ENCODE measurements around the gene NHS.

Gene NHS

DNA sequence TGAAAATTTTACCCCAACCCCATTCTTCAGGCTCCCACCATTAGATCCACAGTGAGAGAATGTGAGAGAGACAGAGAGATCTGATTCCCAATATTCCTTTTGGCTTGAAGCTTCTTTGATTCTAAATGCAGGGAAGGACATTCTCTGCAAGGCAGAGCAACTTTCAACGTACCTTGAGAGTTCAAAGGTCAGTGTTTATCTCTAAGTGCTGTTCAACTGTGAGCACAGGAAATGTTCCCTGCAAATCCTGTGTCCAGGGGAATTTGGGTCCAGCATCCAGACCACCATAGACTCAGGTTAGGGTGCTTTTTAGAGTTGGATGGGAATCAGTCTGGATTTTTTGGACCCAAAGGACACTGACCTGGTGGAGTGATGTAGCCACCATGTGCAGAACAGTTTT lies 97.4 kb downstream of the NHS start:
- no peak overlapping the region for H2BK5ac ChIP-seq (ENCODE audit: low read length)
- no peak overlapping the region for H3K18ac ChIP-seq (ENCODE audit: low read length)
- no peaks in the 10 kb centered on the region for H3K36me3 ChIP-seq (ENCODE audit: control insufficient read depth, insufficient read depth, low read length)
- no peaks in the 10 kb centered on the region for H3K79me1 ChIP-seq (ENCODE audit: low read length)
- H3K9ac ChIP-seq (ENCODE audit: low read length): no peak overlapping the region
- WGBS (ENCODE audit: extremely low coverage, insufficient coverage, low lambda C conversion rate): no CpG with 5 or more reads among the region's 1 CpG
- H3K4me3 ChIP-seq (ENCODE audit: low read length): no peak overlapping the region
- H3K56ac ChIP-seq (ENCODE audit: low read length): no peak overlapping the region
- no peak overlapping the region for H4K5ac ChIP-seq (ENCODE audit: low read length)
- H3K4me1 ChIP-seq (ENCODE audit: control insufficient read depth, low read depth, low read length): no peaks in the 10 kb centered on the region
- H3K79me2 ChIP-seq (ENCODE audit: control insufficient read depth, insufficient read depth, low read length): no peaks in the 10 kb centered on the region
- DNase-seq: no peak
- H2BK15ac ChIP-seq (replicated peaks; ENCODE audit: low read depth): no peak overlapping the region
- H2BK120ac ChIP-seq (ENCODE audit: low read depth, low read length): no peak overlapping the region
- no peak overlapping the region for H3K4ac ChIP-seq (ENCODE audit: low read depth, low read length)
- no peak overlapping the region for H3K27ac ChIP-seq (ENCODE audit: low read depth, low read length)
- no peak overlapping the region for H2AK5ac ChIP-seq (ENCODE audit: low read length)
- H4K8ac ChIP-seq (ENCODE audit: low read depth, low read length): no peak overlapping the region
- no peak overlapping the region for H3K4me2 ChIP-seq (ENCODE audit: low read length)
- no peaks in the 10 kb centered on the region for H3K27me3 ChIP-seq (ENCODE audit: insufficient read depth, low read length, poor library complexity)
- H3K23ac ChIP-seq (ENCODE audit: low read length): no peak overlapping the region

DNA sequence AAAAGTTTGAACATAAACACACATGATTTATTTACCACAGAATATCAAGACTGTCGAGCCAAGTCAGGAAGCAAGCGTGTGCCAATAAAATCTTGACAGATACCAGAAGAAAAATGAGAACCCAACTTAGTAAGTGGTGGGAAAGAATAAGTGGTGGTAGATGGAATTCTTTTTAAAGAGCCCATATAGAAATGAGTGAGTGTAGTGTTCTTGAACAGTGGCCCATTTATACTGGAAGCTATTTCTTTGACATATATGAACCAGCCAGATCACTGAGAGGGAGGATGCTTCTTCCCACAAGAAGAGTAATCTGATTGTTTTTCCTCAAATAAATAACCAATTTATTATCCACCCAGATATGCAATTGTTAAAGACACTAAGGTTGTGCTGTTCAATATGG lies 98.0 kb downstream of the NHS start:
- WGBS (ENCODE audit: extremely low coverage, insufficient coverage, low lambda C conversion rate): no CpG with 5 or more reads among the region's 2 CpGs
- H3K23ac ChIP-seq (ENCODE audit: low read length): no peak overlapping the region
- no peak overlapping the region for H2BK15ac ChIP-seq (replicated peaks; ENCODE audit: low read depth)
- no peak overlapping the region for H3K9ac ChIP-seq (ENCODE audit: low read length)
- H3K4me3 ChIP-seq (ENCODE audit: low read length): no peak overlapping the region
- no peak overlapping the region for H3K18ac ChIP-seq (ENCODE audit: low read length)
- H2BK120ac ChIP-seq (ENCODE audit: low read depth, low read length): no peak overlapping the region
- no peaks in the 10 kb centered on the region for H3K79me2 ChIP-seq (ENCODE audit: control insufficient read depth, insufficient read depth, low read length)
- H2BK5ac ChIP-seq (ENCODE audit: low read length): no peak overlapping the region
- H3K4me1 ChIP-seq (ENCODE audit: control insufficient read depth, low read depth, low read length): no peaks in the 10 kb centered on the region
- H3K79me1 ChIP-seq (ENCODE audit: low read length): no peaks in the 10 kb centered on the region
- H4K5ac ChIP-seq (ENCODE audit: low read length): no peak overlapping the region
- DNase-seq: no peak
- H3K56ac ChIP-seq (ENCODE audit: low read length): no peak overlapping the region
- no peak overlapping the region for H3K27ac ChIP-seq (ENCODE audit: low read depth, low read length)
- no peak overlapping the region for H3K4ac ChIP-seq (ENCODE audit: low read depth, low read length)
- no peaks in the 10 kb centered on the region for H3K27me3 ChIP-seq (ENCODE audit: insufficient read depth, low read length, poor library complexity)
- H4K8ac ChIP-seq (ENCODE audit: low read depth, low read length): no peak overlapping the region
- no peak overlapping the region for H2AK5ac ChIP-seq (ENCODE audit: low read length)
- no peak overlapping the region for H3K4me2 ChIP-seq (ENCODE audit: low read length)
- H3K36me3 ChIP-seq (ENCODE audit: control insufficient read depth, insufficient read depth, low read length): no peaks in the 10 kb centered on the region

DNA sequence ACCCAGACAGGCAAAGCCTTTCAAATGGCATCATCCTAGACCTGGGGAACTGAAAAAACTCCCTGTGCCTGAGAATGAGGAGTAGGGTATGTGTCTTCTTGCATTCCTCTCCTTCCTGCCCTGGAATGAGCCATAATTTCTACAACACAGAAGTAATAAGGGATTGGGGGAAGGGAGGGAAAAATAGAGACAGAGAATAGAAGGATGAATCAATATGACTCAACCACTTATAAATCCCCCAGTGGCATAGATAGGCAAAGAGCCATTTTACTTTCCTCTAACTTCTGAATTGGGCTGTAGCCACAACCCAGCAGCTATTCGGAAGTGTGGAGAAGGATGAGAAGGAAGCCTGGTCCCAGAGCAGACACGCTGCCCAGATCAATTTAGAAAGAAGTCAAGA lies 99.9 kb downstream of the NHS start:
- no peak overlapping the region for H4K8ac ChIP-seq (ENCODE audit: low read depth, low read length)
- no peak overlapping the region for H3K4me3 ChIP-seq (ENCODE audit: low read length)
- H4K5ac ChIP-seq (ENCODE audit: low read length): no peak overlapping the region
- H3K4ac ChIP-seq (ENCODE audit: low read depth, low read length): no peak overlapping the region
- no peak overlapping the region for H3K23ac ChIP-seq (ENCODE audit: low read length)
- H2BK5ac ChIP-seq (ENCODE audit: low read length): no peak overlapping the region
- DNase-seq: no peak
- H2BK120ac ChIP-seq (ENCODE audit: low read depth, low read length): no peak overlapping the region
- no CpG with 5 or more reads among the region's 2 CpGs for WGBS (ENCODE audit: extremely low coverage, insufficient coverage, low lambda C conversion rate)
- no peak overlapping the region for H3K27ac ChIP-seq (ENCODE audit: low read depth, low read length)
- no peaks in the 10 kb centered on the region for H3K79me2 ChIP-seq (ENCODE audit: control insufficient read depth, insufficient read depth, low read length)
- no peaks in the 10 kb centered on the region for H3K4me1 ChIP-seq (ENCODE audit: control insufficient read depth, low read depth, low read length)
- H3K9ac ChIP-seq (ENCODE audit: low read length): no peak overlapping the region
- H2BK15ac ChIP-seq (replicated peaks; ENCODE audit: low read depth): no peak overlapping the region
- no peak overlapping the region for H2AK5ac ChIP-seq (ENCODE audit: low read length)
- no peak overlapping the region for H3K4me2 ChIP-seq (ENCODE audit: low read length)
- H3K79me1 ChIP-seq (ENCODE audit: low read length): no peaks in the 10 kb centered on the region
- H3K18ac ChIP-seq (ENCODE audit: low read length): no peak overlapping the region
- no peak overlapping the region for H3K56ac ChIP-seq (ENCODE audit: low read length)
- H3K36me3 ChIP-seq (ENCODE audit: control insufficient read depth, insufficient read depth, low read length): no peaks in the 10 kb centered on the region
- H3K27me3 ChIP-seq (ENCODE audit: insufficient read depth, low read length, poor library complexity): no peaks in the 10 kb centered on the region

DNA sequence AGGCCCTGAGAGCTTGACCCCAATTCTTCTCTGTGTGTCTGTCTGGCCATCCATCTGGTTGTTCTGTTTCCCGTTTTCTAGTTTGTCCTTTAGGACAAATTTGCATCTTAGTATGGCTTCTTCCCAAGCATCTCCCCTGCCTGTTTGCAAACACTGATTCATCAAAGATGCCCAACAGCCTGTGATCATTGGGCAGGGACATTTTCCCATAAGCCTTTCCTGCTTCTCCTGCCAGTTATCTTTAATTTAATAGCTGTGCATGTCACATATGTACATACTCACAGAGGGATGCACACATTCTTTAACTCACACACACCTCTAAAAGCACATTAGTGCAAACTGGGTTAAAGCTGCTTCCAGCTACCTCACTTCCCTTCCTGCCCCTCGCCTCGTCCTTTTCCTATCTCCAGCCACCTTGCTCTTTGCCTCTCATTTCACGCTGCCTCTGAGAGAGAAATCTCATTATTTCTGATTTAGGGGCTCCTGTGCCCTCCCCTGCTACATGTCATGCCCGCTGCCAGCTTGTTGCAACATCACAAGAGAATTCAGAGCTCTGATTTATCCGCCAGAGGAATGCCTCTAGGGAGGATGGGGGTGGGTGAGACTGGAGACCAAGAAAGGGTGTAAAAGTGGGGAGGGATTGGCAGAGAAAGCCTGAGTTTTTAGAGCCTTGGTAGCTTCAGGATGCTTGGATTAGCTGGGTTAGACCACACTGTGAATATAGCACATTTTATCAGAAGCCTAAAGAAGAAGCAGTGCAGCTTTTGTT lies 100.6 kb downstream of the NHS start:
- Histone ChIP-seq H3K23ac (ENCODE audit: low read length) (no peak overlapping the region), H3K36me3 (ENCODE audit: control insufficient read depth, insufficient read depth, low read length) (no peaks in the 10 kb centered on the region), H2BK120ac (ENCODE audit: low read depth, low read length) (no peak overlapping the region), H4K5ac (ENCODE audit: low read length) (no peak overlapping the region), H2BK5ac (ENCODE audit: low read length) (no peak overlapping the region), H3K79me1 (ENCODE audit: low read length) (no peaks in the 10 kb centered on the region), H3K9ac (ENCODE audit: low read length) (no peak overlapping the region), H3K56ac (ENCODE audit: low read length) (no peak overlapping the region), H4K8ac (ENCODE audit: low read depth, low read length) (no peak overlapping the region), H3K27me3 (ENCODE audit: insufficient read depth, low read length, poor library complexity) (no peaks in the 10 kb centered on the region), H3K4me2 (ENCODE audit: low read length) (no peak overlapping the region), H3K18ac (ENCODE audit: low read length) (no peak overlapping the region), H3K4me1 (ENCODE audit: control insufficient read depth, low read depth, low read length) (no peaks in the 10 kb centered on the region), H3K27ac (ENCODE audit: low read depth, low read length) (no peak overlapping the region), H3K79me2 (ENCODE audit: control insufficient read depth, insufficient read depth, low read length) (no peaks in the 10 kb centered on the region), H3K4ac (ENCODE audit: low read depth, low read length) (no peak overlapping the region), H3K4me3 (ENCODE audit: low read length) (no peak overlapping the region), H2BK15ac (replicated peaks; ENCODE audit: low read depth) (no peak overlapping the region), H2AK5ac (ENCODE audit: low read length) (no peak overlapping the region)
- no CpG with 5 or more reads among the region's 6 CpGs for WGBS (ENCODE audit: extremely low coverage, insufficient coverage, low lambda C conversion rate)
- no peak for DNase-seq

DNA sequence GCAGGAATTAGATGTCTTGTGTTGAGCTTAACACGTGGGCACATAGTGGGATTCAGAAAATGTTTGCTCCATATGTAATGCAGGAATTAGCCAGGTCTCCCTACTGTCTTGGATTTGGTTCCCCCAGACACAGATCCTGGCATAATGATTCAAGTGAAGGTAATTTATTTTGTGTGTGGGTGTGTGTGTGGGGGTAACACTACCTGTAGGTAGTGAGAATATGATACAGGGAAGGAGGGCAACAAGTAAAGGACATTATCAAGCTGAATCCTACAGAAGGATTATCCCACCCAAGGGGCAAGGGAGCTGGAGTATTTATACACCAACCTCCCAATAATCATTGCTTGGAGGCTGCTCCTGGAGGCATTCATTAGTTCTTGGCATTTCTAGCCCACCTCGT lies 101.4 kb downstream of the NHS start:
- Histone ChIP-seq H2BK5ac (ENCODE audit: low read length) (no peak overlapping the region), H3K4me1 (ENCODE audit: control insufficient read depth, low read depth, low read length) (no peaks in the 10 kb centered on the region), H4K5ac (ENCODE audit: low read length) (no peak overlapping the region), H3K79me2 (ENCODE audit: control insufficient read depth, insufficient read depth, low read length) (no peaks in the 10 kb centered on the region), H3K4me3 (ENCODE audit: low read length) (no peak overlapping the region), H3K27me3 (ENCODE audit: insufficient read depth, low read length, poor library complexity) (no peaks in the 10 kb centered on the region), H3K4ac (ENCODE audit: low read depth, low read length) (no peak overlapping the region), H2AK5ac (ENCODE audit: low read length) (no peak overlapping the region), H2BK120ac (ENCODE audit: low read depth, low read length) (no peak overlapping the region), H2BK15ac (replicated peaks; ENCODE audit: low read depth) (no peak overlapping the region), H3K4me2 (ENCODE audit: low read length) (no peak overlapping the region), H3K9ac (ENCODE audit: low read length) (no peak overlapping the region), H3K36me3 (ENCODE audit: control insufficient read depth, insufficient read depth, low read length) (no peaks in the 10 kb centered on the region), H3K23ac (ENCODE audit: low read length) (no peak overlapping the region), H4K8ac (ENCODE audit: low read depth, low read length) (no peak overlapping the region), H3K27ac (ENCODE audit: low read depth, low read length) (no peak overlapping the region), H3K56ac (ENCODE audit: low read length) (no peak overlapping the region), H3K79me1 (ENCODE audit: low read length) (no peaks in the 10 kb centered on the region), H3K18ac (ENCODE audit: low read length) (no peak overlapping the region)
- no CpG with 5 or more reads among the region's 2 CpGs for WGBS (ENCODE audit: extremely low coverage, insufficient coverage, low lambda C conversion rate)
- no peak for DNase-seq

DNA sequence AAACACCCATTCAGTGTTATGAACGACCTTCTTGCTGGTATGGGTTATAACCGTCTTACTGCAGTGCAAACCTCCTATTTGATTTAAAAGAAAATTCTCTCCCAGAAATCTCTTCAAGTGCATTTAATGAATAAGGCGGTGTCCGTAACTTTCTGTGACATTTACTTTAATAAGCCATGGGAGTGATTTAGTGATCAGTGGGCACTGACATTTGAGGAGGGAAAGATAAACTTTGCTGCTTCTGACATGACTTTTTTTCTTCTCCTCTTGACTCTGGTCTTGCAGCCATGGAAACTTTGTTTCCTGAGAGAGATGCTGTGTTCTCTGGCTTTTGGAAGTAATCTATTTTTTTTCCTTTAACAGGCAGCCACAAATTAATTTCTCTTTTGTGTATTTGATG lies 106.1 kb downstream of the NHS start:
- no peaks in the 10 kb centered on the region for H3K79me1 ChIP-seq (ENCODE audit: low read length)
- no peak for DNase-seq
- no peak overlapping the region for H3K56ac ChIP-seq (ENCODE audit: low read length)
- H2BK5ac ChIP-seq (ENCODE audit: low read length): no peak overlapping the region
- H3K4ac ChIP-seq (ENCODE audit: low read depth, low read length): no peak overlapping the region
- H3K27me3 ChIP-seq (ENCODE audit: insufficient read depth, low read length, poor library complexity): no peaks in the 10 kb centered on the region
- no peak overlapping the region for H3K27ac ChIP-seq (ENCODE audit: low read depth, low read length)
- H2AK5ac ChIP-seq (ENCODE audit: low read length): no peak overlapping the region
- H4K5ac ChIP-seq (ENCODE audit: low read length): no peak overlapping the region
- no peak overlapping the region for H2BK15ac ChIP-seq (replicated peaks; ENCODE audit: low read depth)
- no peak overlapping the region for H2BK120ac ChIP-seq (ENCODE audit: low read depth, low read length)
- no peak overlapping the region for H4K8ac ChIP-seq (ENCODE audit: low read depth, low read length)
- no peaks in the 10 kb centered on the region for H3K79me2 ChIP-seq (ENCODE audit: control insufficient read depth, insufficient read depth, low read length)
- H3K36me3 ChIP-seq (ENCODE audit: control insufficient read depth, insufficient read depth, low read length): no peaks in the 10 kb centered on the region
- H3K4me1 ChIP-seq (ENCODE audit: control insufficient read depth, low read depth, low read length): no peaks in the 10 kb centered on the region
- H3K9ac ChIP-seq (ENCODE audit: low read length): no peak overlapping the region
- H3K4me2 ChIP-seq (ENCODE audit: low read length): no peak overlapping the region
- no peak overlapping the region for H3K23ac ChIP-seq (ENCODE audit: low read length)
- no peak overlapping the region for H3K4me3 ChIP-seq (ENCODE audit: low read length)
- no peak overlapping the region for H3K18ac ChIP-seq (ENCODE audit: low read length)
- no CpG with 5 or more reads among the region's 4 CpGs for WGBS (ENCODE audit: extremely low coverage, insufficient coverage, low lambda C conversion rate)
